ENCODE measurements around the gene CRYBA1.

The CRYBA1 gene

DNA sequence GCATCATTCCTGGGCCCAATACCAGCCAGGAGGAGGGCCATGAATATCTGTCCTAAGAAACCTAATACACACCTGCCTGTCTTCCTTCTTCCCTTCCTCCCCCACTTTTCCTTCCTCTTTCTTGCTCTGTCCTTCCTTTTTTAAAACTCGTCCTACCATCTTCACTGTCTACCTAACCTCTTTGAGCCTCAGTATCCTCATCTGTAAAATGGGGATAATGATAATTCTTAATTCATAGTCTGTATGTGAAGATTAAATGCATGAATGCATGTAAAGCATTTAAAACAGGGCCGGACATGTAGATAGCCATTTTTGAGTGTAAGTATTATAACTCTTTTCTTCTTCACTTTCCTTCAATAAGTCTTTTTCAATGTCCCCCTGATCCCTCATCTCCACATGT, 560 bp downstream of the CRYBA1 start:
- peaks cover 2% of the 10 kb centered on the region for H3K79me2 ChIP-seq (ENCODE audit: control insufficient read depth, insufficient read depth, low read length, poor library complexity)
- H3K14ac ChIP-seq (ENCODE audit: low read length): no peak overlapping the region
- H3K4ac ChIP-seq (ENCODE audit: low read depth, low read length): no peak overlapping the region
- H4K12ac ChIP-seq (ENCODE audit: low read depth, low read length): no peak overlapping the region
- WGBS (ENCODE audit: extremely low coverage, insufficient coverage, insufficient read length): 100% methylated on average over 1 of the region's 2 CpGs
- H3K36me3 ChIP-seq (ENCODE audit: control insufficient read depth in 1 of 2, insufficient read depth in 2 of 2, low read length in 2 of 2): no peaks in the 10 kb centered on the region
- H2AK5ac ChIP-seq (ENCODE audit: low read length): no peak overlapping the region
- H2BK5ac ChIP-seq (ENCODE audit: low read depth, low read length, poor library complexity): no peak overlapping the region
- peaks cover 11 to 14% of the 10 kb centered on the region in 2 experiments for H3K4me1 ChIP-seq (ENCODE audit: control insufficient read depth in 1 of 2, insufficient read depth in 2 of 2, low read length in 2 of 2)
- no peak overlapping the region for H4K8ac ChIP-seq (ENCODE audit: low read depth, low read length)
- H3K4me2 ChIP-seq (ENCODE audit: low read length): no peak overlapping the region
- no peak overlapping the region for H3K27ac ChIP-seq (ENCODE audit: low read depth, low read length)
- no peak overlapping the region for H3K9ac ChIP-seq (ENCODE audit: low read length)
- no peak overlapping the region for H3K4me3 ChIP-seq (ENCODE audit: low read depth, low read length)
- no peak overlapping the region for H3K18ac ChIP-seq (ENCODE audit: low read length)
- H3K27me3 ChIP-seq (ENCODE audit: insufficient read depth, low read length): no peaks in the 10 kb centered on the region
- H2BK12ac ChIP-seq (ENCODE audit: low read length): no peak overlapping the region
- H3K23ac ChIP-seq (ENCODE audit: low read length): no peak overlapping the region
- no peak overlapping the region for H2BK120ac ChIP-seq (ENCODE audit: insufficient read depth, low read length, poor library complexity)
- H4K91ac ChIP-seq (ENCODE audit: low read depth, low read length): no peak overlapping the region
- DNase-seq: no peak
- H3K79me1 ChIP-seq (ENCODE audit: low read length): peaks cover 5% of the 10 kb centered on the region
- no peak overlapping the region for H2AFZ ChIP-seq (ENCODE audit: insufficient read depth, low read length, poor library complexity)
- H3K9me3 ChIP-seq (ENCODE audit: insufficient read depth, low read depth, low read length): peaks cover 1% of the 10 kb centered on the region

DNA sequence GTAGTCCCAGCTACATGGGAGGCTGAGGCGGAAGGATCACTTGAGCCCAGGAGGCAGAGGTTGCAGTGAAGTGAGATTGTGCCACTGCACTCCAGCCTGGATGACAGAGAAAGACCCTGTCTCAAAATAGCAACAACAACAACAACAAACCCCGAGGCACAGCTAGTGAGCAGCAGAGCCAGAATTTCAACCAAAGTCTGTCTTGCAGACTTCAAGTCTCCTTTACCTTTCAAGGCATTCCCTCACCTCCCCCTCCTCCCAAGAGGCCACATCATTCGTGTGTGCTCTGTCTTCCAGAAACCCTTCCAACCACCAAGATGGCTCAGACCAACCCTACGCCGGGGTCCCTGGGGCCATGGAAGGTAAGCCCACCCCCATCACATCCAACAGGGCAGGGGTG, 2.2 kb downstream of the CRYBA1 start:
- H3K79me1 ChIP-seq (ENCODE audit: low read length): peaks cover 5% of the 10 kb centered on the region
- no peak overlapping the region for H3K23ac ChIP-seq (ENCODE audit: low read length)
- no peak overlapping the region for H3K9ac ChIP-seq (ENCODE audit: low read length)
- peak overlapping the region; percentile 22 for H4K12ac ChIP-seq (ENCODE audit: low read depth, low read length)
- peaks cover 11 to 14% of the 10 kb centered on the region in 2 experiments for H3K4me1 ChIP-seq (ENCODE audit: control insufficient read depth in 1 of 2, insufficient read depth in 2 of 2, low read length in 2 of 2)
- no peak overlapping the region for H2AFZ ChIP-seq (ENCODE audit: insufficient read depth, low read length, poor library complexity)
- peak overlapping the region; percentile 77 for H3K27ac ChIP-seq (ENCODE audit: low read depth, low read length)
- peak overlapping the region; percentile 34 for H4K8ac ChIP-seq (ENCODE audit: low read depth, low read length)
- peak overlapping the region; percentile 46 for H2BK12ac ChIP-seq (ENCODE audit: low read length)
- peak overlapping the region; percentile 74 for H3K14ac ChIP-seq (ENCODE audit: low read length)
- no peaks in the 10 kb centered on the region for H3K27me3 ChIP-seq (ENCODE audit: insufficient read depth, low read length)
- no peak overlapping the region for H3K4me3 ChIP-seq (ENCODE audit: low read depth, low read length)
- no peak overlapping the region for H3K4ac ChIP-seq (ENCODE audit: low read depth, low read length)
- no peak overlapping the region for H3K4me2 ChIP-seq (ENCODE audit: low read length)
- H2BK5ac ChIP-seq (ENCODE audit: low read depth, low read length, poor library complexity): peak overlapping the region; percentile 79
- DNase-seq: no peak
- peaks cover 1% of the 10 kb centered on the region for H3K9me3 ChIP-seq (ENCODE audit: insufficient read depth, low read depth, low read length)
- peaks cover 2% of the 10 kb centered on the region for H3K79me2 ChIP-seq (ENCODE audit: control insufficient read depth, insufficient read depth, low read length, poor library complexity)
- no CpG with 5 or more reads among the region's 5 CpGs for WGBS (ENCODE audit: extremely low coverage, insufficient coverage, insufficient read length)
- peak overlapping the region; percentile 44 for H2BK120ac ChIP-seq (ENCODE audit: insufficient read depth, low read length, poor library complexity)
- peak overlapping the region; percentile 49 for H3K18ac ChIP-seq (ENCODE audit: low read length)
- peak overlapping the region; percentile 75 for H4K91ac ChIP-seq (ENCODE audit: low read depth, low read length)
- H2AK5ac ChIP-seq (ENCODE audit: low read length): peak overlapping the region; percentile 32
- H3K36me3 ChIP-seq (ENCODE audit: control insufficient read depth in 1 of 2, insufficient read depth in 2 of 2, low read length in 2 of 2): no peaks in the 10 kb centered on the region

DNA sequence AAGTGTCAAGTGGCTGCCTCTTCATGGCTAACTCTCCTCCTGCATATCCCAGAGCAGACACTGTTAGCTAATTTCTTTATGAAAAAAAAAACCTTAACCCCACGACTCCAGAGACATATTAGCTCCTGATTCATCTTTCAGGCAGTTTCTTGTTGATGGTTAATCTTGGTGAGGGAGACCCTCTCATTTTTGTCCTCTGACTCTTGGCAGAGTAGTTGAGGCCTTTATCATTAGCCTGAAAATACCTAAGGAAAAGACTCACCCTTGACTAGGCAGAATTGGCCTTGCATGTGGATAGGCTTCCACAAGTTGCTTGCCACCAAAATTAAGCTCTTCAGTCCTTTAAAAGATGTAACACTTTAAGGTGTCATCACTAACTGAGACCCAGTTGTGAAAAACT, 4.0 kb downstream of the CRYBA1 start:
- no peak overlapping the region for H4K8ac ChIP-seq (ENCODE audit: low read depth, low read length)
- no peak overlapping the region for H3K18ac ChIP-seq (ENCODE audit: low read length)
- no peak overlapping the region for H4K12ac ChIP-seq (ENCODE audit: low read depth, low read length)
- no peak overlapping the region for H2BK12ac ChIP-seq (ENCODE audit: low read length)
- H3K4me2 ChIP-seq (ENCODE audit: low read length): no peak overlapping the region
- no peak overlapping the region for H2AK5ac ChIP-seq (ENCODE audit: low read length)
- H2BK5ac ChIP-seq (ENCODE audit: low read depth, low read length, poor library complexity): no peak overlapping the region
- no peak overlapping the region for H3K4me3 ChIP-seq (ENCODE audit: low read depth, low read length)
- H3K36me3 ChIP-seq (ENCODE audit: control insufficient read depth in 1 of 2, insufficient read depth in 2 of 2, low read length in 2 of 2): peaks cover 0 to 4% of the 10 kb centered on the region in 2 experiments
- no peaks in the 10 kb centered on the region for H3K27me3 ChIP-seq (ENCODE audit: insufficient read depth, low read length)
- no peak for DNase-seq
- H2BK120ac ChIP-seq (ENCODE audit: insufficient read depth, low read length, poor library complexity): no peak overlapping the region
- H3K79me2 ChIP-seq (ENCODE audit: control insufficient read depth, insufficient read depth, low read length, poor library complexity): peaks cover 2% of the 10 kb centered on the region
- peaks cover 1% of the 10 kb centered on the region for H3K9me3 ChIP-seq (ENCODE audit: insufficient read depth, low read depth, low read length)
- no CpG with 5 or more reads among the region's 1 CpG for WGBS (ENCODE audit: extremely low coverage, insufficient coverage, insufficient read length)
- no peak overlapping the region for H3K23ac ChIP-seq (ENCODE audit: low read length)
- H4K91ac ChIP-seq (ENCODE audit: low read depth, low read length): no peak overlapping the region
- H3K4me1 ChIP-seq (ENCODE audit: control insufficient read depth in 1 of 2, insufficient read depth in 2 of 2, low read length in 2 of 2): peaks cover 11 to 14% of the 10 kb centered on the region in 2 experiments
- no peak overlapping the region for H3K4ac ChIP-seq (ENCODE audit: low read depth, low read length)
- no peak overlapping the region for H2AFZ ChIP-seq (ENCODE audit: insufficient read depth, low read length, poor library complexity)
- peaks cover 5% of the 10 kb centered on the region for H3K79me1 ChIP-seq (ENCODE audit: low read length)
- H3K9ac ChIP-seq (ENCODE audit: low read length): no peak overlapping the region
- H3K27ac ChIP-seq (ENCODE audit: low read depth, low read length): no peak overlapping the region
- H3K14ac ChIP-seq (ENCODE audit: low read length): no peak overlapping the region

DNA sequence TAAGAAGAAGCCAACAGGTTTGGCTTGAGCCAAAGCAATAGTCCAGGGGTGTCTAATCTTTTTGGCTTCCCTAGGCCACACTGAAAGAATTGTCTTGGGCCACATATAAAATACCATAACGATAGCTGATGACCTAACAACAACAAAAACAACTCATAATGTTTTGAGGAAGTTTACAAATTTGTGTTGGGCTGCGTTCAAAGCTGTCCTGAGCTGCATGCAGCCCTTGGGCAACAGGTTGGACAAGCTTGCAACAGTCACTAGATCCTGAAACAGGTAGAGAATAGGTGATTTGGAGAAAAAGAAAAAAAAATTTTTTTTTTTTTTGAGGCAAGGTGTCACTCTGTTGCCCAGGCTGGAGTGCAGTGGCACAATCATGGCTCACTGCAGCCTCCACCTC, 4.5 kb downstream of the CRYBA1 start:
- H3K4ac ChIP-seq (ENCODE audit: low read depth, low read length): no peak overlapping the region
- peak overlapping the region; percentile 32 for H3K27ac ChIP-seq (ENCODE audit: low read depth, low read length)
- H3K18ac ChIP-seq (ENCODE audit: low read length): no peak overlapping the region
- H4K8ac ChIP-seq (ENCODE audit: low read depth, low read length): peak overlapping the region; percentile 21
- H3K4me2 ChIP-seq (ENCODE audit: low read length): no peak overlapping the region
- H2BK12ac ChIP-seq (ENCODE audit: low read length): no peak overlapping the region
- peak overlapping the region; percentile 30 for H4K91ac ChIP-seq (ENCODE audit: low read depth, low read length)
- no peak overlapping the region for H3K4me3 ChIP-seq (ENCODE audit: low read depth, low read length)
- no peak overlapping the region for H2BK120ac ChIP-seq (ENCODE audit: insufficient read depth, low read length, poor library complexity)
- no peak overlapping the region for H3K14ac ChIP-seq (ENCODE audit: low read length)
- DNase-seq: peak in 1 of 2 donors; percentile 39
- no CpG with 5 or more reads among the region's 2 CpGs for WGBS (ENCODE audit: extremely low coverage, insufficient coverage, insufficient read length)
- H3K9ac ChIP-seq (ENCODE audit: low read length): no peak overlapping the region
- H3K9me3 ChIP-seq (ENCODE audit: insufficient read depth, low read depth, low read length): peaks cover 1% of the 10 kb centered on the region
- peaks cover 11 to 14% of the 10 kb centered on the region in 2 experiments for H3K4me1 ChIP-seq (ENCODE audit: control insufficient read depth in 1 of 2, insufficient read depth in 2 of 2, low read length in 2 of 2)
- H2AK5ac ChIP-seq (ENCODE audit: low read length): no peak overlapping the region
- no peak overlapping the region for H3K23ac ChIP-seq (ENCODE audit: low read length)
- peaks cover 5% of the 10 kb centered on the region for H3K79me1 ChIP-seq (ENCODE audit: low read length)
- H3K36me3 ChIP-seq (ENCODE audit: control insufficient read depth in 1 of 2, insufficient read depth in 2 of 2, low read length in 2 of 2): peaks cover 0 to 4% of the 10 kb centered on the region in 2 experiments
- no peak overlapping the region for H2BK5ac ChIP-seq (ENCODE audit: low read depth, low read length, poor library complexity)
- H3K27me3 ChIP-seq (ENCODE audit: insufficient read depth, low read length): no peaks in the 10 kb centered on the region
- no peak overlapping the region for H2AFZ ChIP-seq (ENCODE audit: insufficient read depth, low read length, poor library complexity)
- no peak overlapping the region for H4K12ac ChIP-seq (ENCODE audit: low read depth, low read length)
- peaks cover 2% of the 10 kb centered on the region for H3K79me2 ChIP-seq (ENCODE audit: control insufficient read depth, insufficient read depth, low read length, poor library complexity)
